IgD-negative memory B cell (primary cell): ENCODE data around the gene IP6K3. TPM values are rescaled to one million over a fixed set of nuclear protein-coding genes. Genes with fewer than 3 reads are reported as not detected.

ENCODE experiments used
- H3K27ac Mint-ChIP-seq, 3 donors: one replicate each; pipeline ENCODE4 v1.8.0; 2020 to 2022; ENCODE audit warnings: mild to moderate bottlenecking in 3 of 3, mixed read lengths in 3 of 3, moderate library complexity in 1 of 3
- H3K27me3 Mint-ChIP-seq: one replicate; pipeline ENCODE4 v1.8.0; 2021; ENCODE audit warnings: mixed read lengths
- H3K36me3 Mint-ChIP-seq: one replicate; pipeline ENCODE4 v1.8.0; 2020; ENCODE audit warnings: mild to moderate bottlenecking, mixed read lengths
- H3K4me1 Mint-ChIP-seq, 3 donors: one replicate each; pipeline ENCODE4 v1.8.0; 2020 to 2022; ENCODE audit warnings: mixed read lengths in 3 of 3, mild to moderate bottlenecking in 1 of 3
- H3K4me3 Mint-ChIP-seq, 4 donors: one replicate each; pipeline ENCODE4 v1.8.0; 2020 to 2022; ENCODE audit warnings: mild to moderate bottlenecking in 4 of 4, mixed read lengths in 4 of 4, moderate library complexity in 3 of 4
- H3K9me3 Mint-ChIP-seq, 3 donors: one replicate each; pipeline ENCODE4 v1.8.0; 2020 to 2021; ENCODE audit warnings: mixed read lengths in 3 of 3, mild to moderate bottlenecking in 1 of 3
- polyA plus RNA-seq: library from polyadenylated mRNA; unstranded; fragments of 300-500 nt; fragmentation: Illumina TruSeq; gene quantifications from one replicate; pipeline ENCODE4 v1.2.3, GENCODE V29; 2021

Gene IP6K3
- polyA plus RNA-seq, 1 donor from 2014 or later = not detected

DNA sequence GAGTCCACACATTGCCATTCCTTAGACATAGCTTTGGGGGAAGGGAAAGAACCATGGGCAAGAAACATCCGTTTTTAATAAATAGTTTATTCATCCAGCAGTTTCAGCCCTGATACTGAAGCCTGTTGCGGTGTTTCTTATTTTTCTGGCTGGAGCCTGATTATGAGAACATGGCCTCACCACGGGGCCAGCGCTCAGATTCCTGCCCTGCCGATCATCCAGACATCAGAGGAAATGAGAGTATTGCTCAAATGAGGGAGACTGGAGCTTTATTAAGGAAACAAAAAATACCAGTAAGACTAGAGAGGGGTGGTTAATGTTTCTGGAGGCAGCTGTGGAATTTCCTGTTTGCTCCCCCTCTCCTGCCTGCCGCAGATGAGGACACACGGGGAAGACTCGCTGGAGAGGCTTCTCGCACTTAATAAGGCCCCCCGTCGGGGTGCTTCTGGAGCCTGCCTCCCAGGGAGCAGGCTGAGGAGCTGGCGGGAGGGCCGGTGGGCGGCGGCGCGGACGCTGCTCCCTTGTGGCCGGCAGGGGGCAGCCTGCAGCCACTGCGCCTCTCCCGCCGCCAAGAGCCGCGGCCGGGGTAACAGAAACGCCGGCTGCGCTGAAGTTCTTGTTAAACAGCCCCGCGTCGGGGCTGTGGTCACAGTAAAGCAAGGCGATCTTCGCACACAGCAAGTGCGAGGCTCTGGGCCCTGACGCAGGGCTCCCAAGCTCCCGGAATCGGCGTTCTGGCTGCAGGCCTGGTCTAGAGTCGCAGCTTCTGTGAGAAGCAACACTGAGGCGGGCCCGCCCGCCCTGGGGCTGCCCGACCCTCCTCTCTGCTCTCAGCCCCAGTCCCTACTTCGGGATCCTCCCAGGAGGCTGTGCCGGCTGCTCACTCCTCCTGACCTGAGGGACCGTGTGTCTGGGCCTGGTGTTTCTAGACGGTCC, 24.7 kb upstream of the IP6K3 start:
- Mint-ChIP-seq H3K27ac (peak overlapping the region in 2 of 3 donors; percentile 25 to 80), H3K36me3 (peaks cover 2% of the 10 kb centered on the region), H3K4me3 (peak overlapping the region in 1 of 4 donors; percentile 17)

GRCh38 chr6:33770833-33771145, 24.1 kb upstream of the IP6K3 start:
- Mint-ChIP-seq H3K36me3 (peaks cover 2% of the 10 kb centered on the region), H3K27ac (no peak overlapping the region), H3K4me3 (no peak overlapping the region), H3K4me1 (peaks cover 3 to 6% (median 3%) of the 10 kb centered on the region in 3 donors), H3K9me3 (peaks cover 0 to 6% (median 3%) of the 10 kb centered on the region in 3 donors), H3K27me3 (peaks cover 14% of the 10 kb centered on the region)

More for the DNA sequence above, 24.7 kb upstream of the IP6K3 start:
- Mint-ChIP-seq H3K4me1 (peaks cover 3 to 6% (median 3%) of the 10 kb centered on the region in 3 donors), H3K27me3 (peaks cover 10% of the 10 kb centered on the region), H3K9me3 (peaks cover 0 to 6% (median 3%) of the 10 kb centered on the region in 3 donors)

DNA sequence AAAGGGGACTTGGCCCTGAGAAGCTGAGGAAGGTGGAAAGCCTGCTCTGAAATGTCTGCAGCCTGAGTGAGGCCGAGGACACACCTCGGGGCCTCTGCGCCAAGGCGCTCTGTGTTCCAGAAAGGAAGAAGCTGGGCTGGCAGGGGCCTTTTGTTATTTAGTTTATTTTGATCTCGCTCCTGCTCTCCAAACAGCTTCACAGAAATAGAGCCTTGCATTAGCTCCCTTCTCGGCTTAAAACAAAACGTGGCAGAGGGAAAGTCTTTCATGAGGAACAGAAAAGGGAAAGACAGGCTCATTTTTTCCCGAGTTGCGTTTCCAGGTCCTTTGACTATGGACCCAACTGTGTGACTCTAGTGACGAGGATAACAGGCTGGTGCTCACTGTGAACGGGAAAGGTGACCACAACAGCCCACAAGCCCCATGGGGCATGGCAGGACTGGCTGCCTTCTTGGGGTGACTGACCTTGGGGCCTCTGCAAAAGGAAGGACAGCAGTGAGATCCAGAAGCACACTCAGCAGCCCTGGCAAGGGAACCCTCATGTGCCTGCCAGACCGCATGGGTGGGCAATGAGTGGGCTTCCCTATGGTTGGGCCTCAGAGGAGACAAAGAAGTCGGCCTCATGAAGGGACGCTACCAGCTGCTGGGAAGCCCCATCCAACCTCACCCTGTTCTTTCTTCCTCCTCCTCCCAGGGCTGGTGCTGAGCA, 23.6 kb upstream of the IP6K3 start:
- H3K27ac Mint-ChIP-seq = no peak overlapping the region
- peaks cover 3% of the 10 kb centered on the region for H3K36me3 Mint-ChIP-seq
- no peak overlapping the region for H3K4me3 Mint-ChIP-seq
- peaks cover 0 to 6% (median 4%) of the 10 kb centered on the region in 3 donors for H3K9me3 Mint-ChIP-seq
- peaks cover 14% of the 10 kb centered on the region for H3K27me3 Mint-ChIP-seq
- H3K4me1 Mint-ChIP-seq = peaks cover 3 to 6% (median 3%) of the 10 kb centered on the region in 3 donors

- Mint-ChIP-seq H3K36me3 (peaks cover 4% of the 10 kb centered on the region), H3K27me3 (peaks cover 14% of the 10 kb centered on the region), H3K9me3 (peaks cover 0 to 6% (median 5%) of the 10 kb centered on the region in 3 donors), H3K4me1 (peaks cover 3 to 6% (median 3%) of the 10 kb centered on the region in 3 donors), H3K27ac (no peak overlapping the region), H3K4me3 (no peak overlapping the region)
Measured at GRCh38 chr6:33769248-33769821, 22.6 kb upstream of the IP6K3 start.

DNA sequence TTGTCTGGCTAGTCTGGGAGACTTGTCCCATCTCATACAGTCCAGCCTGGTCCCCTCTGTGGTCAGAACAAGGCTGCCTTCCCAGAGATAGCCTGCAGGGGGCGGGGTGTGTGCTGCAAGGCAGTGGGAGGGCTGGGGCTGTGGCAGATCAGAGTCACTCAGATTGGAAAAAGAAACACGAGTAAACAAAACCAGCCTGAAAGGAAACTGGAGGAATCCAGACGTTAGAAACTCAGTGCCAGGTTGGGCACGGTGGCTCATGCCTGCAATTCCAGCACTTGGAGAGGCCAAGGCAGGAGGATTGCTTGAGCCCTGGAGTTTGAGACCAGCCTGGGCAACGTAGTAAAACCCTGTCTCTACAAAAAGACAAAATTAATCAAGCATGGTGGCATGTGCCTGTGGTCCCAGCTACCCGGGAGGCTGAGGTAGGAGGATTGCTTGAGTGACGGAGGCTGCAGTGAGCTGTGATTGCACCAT, 22.0 kb upstream of the IP6K3 start:
- H3K27me3 Mint-ChIP-seq = peaks cover 15% of the 10 kb centered on the region
- H3K36me3 Mint-ChIP-seq = peaks cover 4% of the 10 kb centered on the region
- H3K27ac Mint-ChIP-seq = no peak overlapping the region
- peaks cover 3 to 6% (median 3%) of the 10 kb centered on the region in 3 donors for H3K4me1 Mint-ChIP-seq
- H3K4me3 Mint-ChIP-seq = no peak overlapping the region
- H3K9me3 Mint-ChIP-seq = peaks cover 0 to 6% (median 5%) of the 10 kb centered on the region in 3 donors

DNA sequence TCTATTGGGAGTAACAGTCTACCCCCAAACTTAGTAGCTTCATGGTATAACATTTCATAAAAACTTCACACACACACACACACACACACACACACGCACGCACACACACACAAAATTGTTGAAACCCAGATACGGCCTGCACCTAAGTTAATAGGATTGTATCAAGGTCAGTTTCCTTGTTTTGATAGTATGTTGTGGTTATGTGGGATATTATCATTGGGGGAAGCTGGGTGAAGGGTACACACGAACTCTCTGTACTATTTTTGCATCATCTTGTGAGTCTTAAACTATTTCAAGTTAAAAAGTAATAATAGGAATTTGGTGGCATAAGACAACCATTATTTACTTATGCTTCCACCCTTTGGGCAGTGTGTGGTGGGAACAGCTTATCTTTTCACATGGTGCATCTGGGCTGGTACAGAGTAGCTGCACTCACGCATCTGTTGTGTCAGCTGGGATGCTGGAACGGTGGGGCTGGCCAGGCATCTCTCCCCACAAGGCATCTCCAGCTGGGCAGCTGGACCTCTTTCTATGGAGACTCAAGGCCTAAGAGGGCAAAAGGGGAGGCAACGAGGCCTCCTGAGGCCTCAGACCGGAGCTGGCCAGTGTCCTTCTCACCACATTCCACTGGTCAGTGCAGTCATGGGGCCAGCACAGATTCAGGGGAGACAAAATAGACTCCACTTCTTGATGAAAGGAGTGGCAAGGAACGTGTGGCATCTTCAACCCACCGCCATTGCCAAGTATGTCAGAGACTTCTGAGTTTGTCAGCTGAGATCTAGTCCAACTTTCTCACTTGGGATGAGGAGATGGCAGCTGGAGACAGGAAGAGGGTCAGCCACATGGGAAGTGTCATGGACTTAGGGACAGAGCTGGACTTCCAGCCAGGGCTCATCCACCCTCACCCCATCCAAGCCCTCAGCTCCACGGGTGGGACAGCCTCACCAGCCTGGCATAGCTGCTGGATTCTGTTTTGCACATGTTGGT, 20.5 kb upstream of the IP6K3 start:
- no peak overlapping the region for H3K27ac Mint-ChIP-seq
- peaks cover 0 to 6% (median 5%) of the 10 kb centered on the region in 3 donors for H3K9me3 Mint-ChIP-seq
- H3K4me1 Mint-ChIP-seq = peaks cover 2 to 5% (median 3%) of the 10 kb centered on the region in 3 donors
- peaks cover 4% of the 10 kb centered on the region for H3K36me3 Mint-ChIP-seq
- H3K27me3 Mint-ChIP-seq = peaks cover 15% of the 10 kb centered on the region
- H3K4me3 Mint-ChIP-seq = no peak overlapping the region

DNA sequence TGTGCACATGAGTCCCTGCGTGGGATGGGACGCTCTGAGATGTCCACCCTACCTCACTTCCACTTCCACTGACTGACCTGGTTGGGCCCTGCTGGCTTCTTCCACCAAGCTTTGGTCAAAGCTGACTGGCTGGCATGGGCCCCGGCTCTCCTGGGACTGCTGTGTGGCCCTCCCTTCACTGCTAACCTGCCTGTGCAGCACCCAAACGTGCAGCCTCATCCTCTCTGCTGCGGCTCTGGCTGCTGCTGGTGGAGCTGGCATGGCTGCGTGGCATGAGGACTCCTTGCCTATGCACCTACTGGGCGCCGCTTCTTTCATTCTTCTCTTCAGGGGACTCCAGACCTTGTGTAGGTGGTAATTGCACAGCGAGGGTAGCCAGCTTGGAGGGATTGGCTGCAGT, 18.7 kb upstream of the IP6K3 start:
- Mint-ChIP-seq H3K4me1 (peaks cover 0 to 2% (median 1%) of the 10 kb centered on the region in 3 donors), H3K27me3 (peaks cover 21% of the 10 kb centered on the region), H3K9me3 (peaks cover 0 to 6% (median 5%) of the 10 kb centered on the region in 3 donors), H3K4me3 (peak overlapping the region in 1 of 4 donors; percentile 54), H3K27ac (no peak overlapping the region), H3K36me3 (peaks cover 2% of the 10 kb centered on the region)

- H3K27ac Mint-ChIP-seq = no peak overlapping the region
- H3K36me3 Mint-ChIP-seq = peaks cover 2% of the 10 kb centered on the region
- peaks cover 0 to 6% (median 5%) of the 10 kb centered on the region in 3 donors for H3K9me3 Mint-ChIP-seq
- H3K4me3 Mint-ChIP-seq = no peak overlapping the region
- peaks cover 0 to 2% (median 1%) of the 10 kb centered on the region in 3 donors for H3K4me1 Mint-ChIP-seq
- peaks cover 21% of the 10 kb centered on the region for H3K27me3 Mint-ChIP-seq
Measured at GRCh38 chr6:33764036-33764435, 17.3 kb upstream of the IP6K3 start.

- H3K9me3 Mint-ChIP-seq = peaks cover 0 to 6% (median 5%) of the 10 kb centered on the region in 3 donors
- peaks cover 0 to 1% (median under 1%) of the 10 kb centered on the region in 3 donors for H3K4me1 Mint-ChIP-seq
- H3K4me3 Mint-ChIP-seq = no peak overlapping the region
- H3K27ac Mint-ChIP-seq = no peak overlapping the region
- H3K27me3 Mint-ChIP-seq = peaks cover 19% of the 10 kb centered on the region
- peaks cover 2% of the 10 kb centered on the region for H3K36me3 Mint-ChIP-seq
Measured at GRCh38 chr6:33763483-33763882, 16.8 kb upstream of the IP6K3 start.

GRCh38 chr6:33762713-33763112, 16.0 kb upstream of the IP6K3 start:
- H3K4me3 Mint-ChIP-seq = no peak overlapping the region
- peaks cover 13% of the 10 kb centered on the region for H3K27me3 Mint-ChIP-seq
- no peak overlapping the region for H3K27ac Mint-ChIP-seq
- peaks cover 0 to 1% (median 0%) of the 10 kb centered on the region in 3 donors for H3K4me1 Mint-ChIP-seq
- H3K36me3 Mint-ChIP-seq = peaks cover 2% of the 10 kb centered on the region
- H3K9me3 Mint-ChIP-seq = peaks cover 0 to 6% (median 5%) of the 10 kb centered on the region in 3 donors

GRCh38 chr6:33761922-33762629, 15.4 kb upstream of the IP6K3 start:
- Mint-ChIP-seq H3K4me1 (peaks cover 0 to 2% (median 0%) of the 10 kb centered on the region in 3 donors), H3K36me3 (peaks cover 2% of the 10 kb centered on the region), H3K27ac (no peak overlapping the region)

GRCh38 chr6:33761581-33761921, 14.8 kb upstream of the IP6K3 start:
- Mint-ChIP-seq H3K9me3 (peaks cover 0 to 2% (median under 1%) of the 10 kb centered on the region in 3 donors), H3K36me3 (peaks cover 2% of the 10 kb centered on the region), H3K4me1 (peaks cover 0 to 3% (median 0%) of the 10 kb centered on the region in 3 donors), H3K4me3 (no peak overlapping the region), H3K27me3 (peaks cover 13% of the 10 kb centered on the region), H3K27ac (no peak overlapping the region)

More at GRCh38 chr6:33761922-33762629, 15.4 kb upstream of the IP6K3 start:
- Mint-ChIP-seq H3K4me3 (no peak overlapping the region), H3K27me3 (peaks cover 15% of the 10 kb centered on the region), H3K9me3 (peaks cover 0 to 6% (median 3%) of the 10 kb centered on the region in 3 donors)

GRCh38 chr6:33759887-33760629, 13.4 kb upstream of the IP6K3 start:
- no peak overlapping the region for H3K27ac Mint-ChIP-seq
- H3K9me3 Mint-ChIP-seq = no peaks in the 10 kb centered on the region
- no peak overlapping the region for H3K4me3 Mint-ChIP-seq
- peaks cover 0 to 7% (median 6%) of the 10 kb centered on the region in 3 donors for H3K4me1 Mint-ChIP-seq
- H3K36me3 Mint-ChIP-seq = no peaks in the 10 kb centered on the region
- H3K27me3 Mint-ChIP-seq = peaks cover 11% of the 10 kb centered on the region
